IMR-90 (cell line): ENCODE results near the gene DBNDD2. TPM values are rescaled to one million over a fixed set of nuclear protein-coding genes. Genes with fewer than 3 reads are reported as not detected.

Experiments used
- ATAC-seq: fragments of 200-7000 bp; cut with Tn5 transposase; 2 replicates; pipeline ENCODE4 v1.9.1; 2020; ENCODE audit warnings: low read depth, mild to moderate bottlenecking, moderate library complexity
- BruUV-seq: library from RNA; stranded (reverse); fragments of 400-500 nt; replicated peaks from 2 replicates; lab custom pipeline; 2021; lab: Mats Ljungman, UMichigan
- CTCF ChIA-PET: fragments of 300-600 bp; formaldehyde crosslinking; extraction: SDS; loops from one replicate; lab custom pipeline; 2021; ENCODE audit warnings: antibody characterized with exemption; lab: Yijun Ruan, JAX
- POLR2A ChIA-PET: fragments of 300-600 bp; sonication (Branson Sonifier 250); formaldehyde crosslinking; loops from one replicate; lab custom pipeline; 2022; ENCODE audit warnings: antibody characterized with exemption; ENCODE audit not compliant: unreplicated experiment; lab: Charles Lee
- DNase-seq: peaks from one replicate; pipeline ENCODE4 v3.0.0; 2013
- H2AFZ ChIP-seq: replicated peaks from 2 replicates; pipeline ENCODE3; 2013; ENCODE audit warnings: low read length, mild to moderate bottlenecking; ENCODE audit not compliant: poor library complexity
- H2AK5ac ChIP-seq: 2 replicates; pipeline ENCODE4 v1.6.1; 2013; ENCODE audit warnings: low read depth, low read length, inconsistent platforms
- H2AK9ac ChIP-seq: replicated peaks from 2 replicates; pipeline ENCODE3; 2013; ENCODE audit warnings: mild to moderate bottlenecking, low read depth, low read length, moderate library complexity; ENCODE audit not compliant: poor library complexity
- H2BK120ac ChIP-seq: 2 replicates; pipeline ENCODE4 v1.6.1; 2013; ENCODE audit warnings: low read depth, low read length, inconsistent platforms
- H2BK15ac ChIP-seq: 3 replicates; pipeline ENCODE4 v1.6.1; 2013; ENCODE audit warnings: low read depth, low read length, inconsistent platforms
- H2BK20ac ChIP-seq: 2 replicates; pipeline ENCODE4 v1.6.1; 2013; ENCODE audit warnings: low read depth, mild to moderate bottlenecking, inconsistent platforms, low read length, moderate library complexity
- H2BK5ac ChIP-seq: 2 replicates; pipeline ENCODE4 v1.6.1; 2013; ENCODE audit warnings: mild to moderate bottlenecking, low read depth, low read length, inconsistent platforms; ENCODE audit not compliant: poor library complexity, severe bottlenecking
- H3K14ac ChIP-seq: replicated peaks from 2 replicates; pipeline ENCODE4 v1.6.1; 2013; ENCODE audit warnings: low read depth, low read length, inconsistent platforms
- H3K18ac ChIP-seq: 2 replicates; pipeline ENCODE4 v1.6.1; 2013; ENCODE audit warnings: low read depth, low read length, control low read depth
- H3K23ac ChIP-seq: 2 replicates; pipeline ENCODE4 v1.6.1; 2013; ENCODE audit warnings: low read depth, low read length, inconsistent platforms
- H3K27ac ChIP-seq: 2 replicates; pipeline ENCODE4 v1.5.1; 2013; ENCODE audit warnings: mild to moderate bottlenecking, control low read depth, low read length; ENCODE audit not compliant: insufficient read depth
- H3K27me3 ChIP-seq: 2 replicates; pipeline ENCODE4 v1.6.1; 2013; ENCODE audit warnings: low read length; ENCODE audit not compliant: control insufficient read depth, insufficient read depth
- H3K36me3 ChIP-seq: 2 replicates; pipeline ENCODE4 v1.6.1; 2013; ENCODE audit warnings: low read length, mixed read lengths; ENCODE audit not compliant: control insufficient read depth, insufficient read depth
- H3K4ac ChIP-seq: 2 replicates; pipeline ENCODE4 v1.6.1; 2013; ENCODE audit warnings: low read depth, low read length, inconsistent platforms
- H3K4me1 ChIP-seq: 2 replicates; pipeline ENCODE4 v1.6.1; 2013; ENCODE audit warnings: low read length, mixed read lengths; ENCODE audit not compliant: control insufficient read depth, insufficient read depth
- H3K4me2 ChIP-seq: 2 replicates; pipeline ENCODE4 v1.6.1; 2013; ENCODE audit warnings: low read depth, mild to moderate bottlenecking, control low read depth, low read length, moderate library complexity
- H3K4me3 ChIP-seq: 2 replicates; pipeline ENCODE4 v1.5.1; 2013; ENCODE audit warnings: low read depth, mild to moderate bottlenecking, control low read depth, low read length, moderate library complexity; ENCODE audit not compliant: insufficient read depth
- H3K56ac ChIP-seq: 2 replicates; pipeline ENCODE4 v1.6.1; 2013; ENCODE audit warnings: low read length, inconsistent platforms; ENCODE audit not compliant: insufficient read depth; ENCODE audit errors: extremely low read depth
- H3K79me1 ChIP-seq, 2 experiments: 2 replicates each; pipeline ENCODE4 v1.6.1; 2013; ENCODE audit warnings: low read length in 2 of 2, inconsistent platforms in 1 of 2, low read depth in 1 of 2
- H3K9ac ChIP-seq: 2 replicates; pipeline ENCODE4 v1.6.1; 2013; ENCODE audit warnings: low read depth, low read length, control low read depth
- H3K9me1 ChIP-seq: 2 replicates; pipeline ENCODE4 v1.6.1; 2013; ENCODE audit warnings: low read length, inconsistent platforms; ENCODE audit not compliant: insufficient read depth
- H3K9me3 ChIP-seq: 2 replicates; pipeline ENCODE4 v1.6.1; 2013; ENCODE audit warnings: low read length; ENCODE audit not compliant: control insufficient read depth, insufficient read depth
- H4K20me1 ChIP-seq: 2 replicates; pipeline ENCODE4 v1.6.1; 2013; ENCODE audit warnings: low read length, inconsistent platforms; ENCODE audit not compliant: insufficient read depth
- H4K5ac ChIP-seq: 2 replicates; pipeline ENCODE4 v1.6.1; 2013; ENCODE audit warnings: mild to moderate bottlenecking, low read depth, low read length, control low read depth
- H4K8ac ChIP-seq, 2 experiments: 2 replicates each; pipeline ENCODE4 v1.6.1; 2013; ENCODE audit warnings: low read depth in 2 of 2, low read length in 2 of 2, control low read depth in 1 of 2, inconsistent platforms in 1 of 2
- H4K91ac ChIP-seq: 2 replicates; pipeline ENCODE4 v1.6.1; 2013; ENCODE audit warnings: low read depth, low read length, inconsistent platforms; ENCODE audit not compliant: insufficient read depth
- CTCF ChIP-seq: conservative IDR thresholded peaks from 2 replicates; pipeline ENCODE4 v1.5.1; 2012; ENCODE audit warnings: mild to moderate bottlenecking, low read depth, low read length, improper control_type of control experiment
- RAD21 ChIP-seq: IDR thresholded peaks from 2 replicates; pipeline ENCODE4 v1.6.1; 2012; ENCODE audit warnings: low read length, improper control_type of control experiment
- RCOR1 ChIP-seq: IDR thresholded peaks from 2 replicates; pipeline ENCODE4 v1.6.1; 2012; ENCODE audit warnings: mild to moderate bottlenecking, low read length, improper control_type of control experiment; ENCODE audit not compliant: insufficient replicate concordance
- SMC3 ChIP-seq: fragments of 150-350 bp; IDR thresholded peaks from 2 replicates; pipeline ENCODE4 v1.6.1; 2016; ENCODE audit warnings: low read depth, mild to moderate bottlenecking, antibody characterized with exemption, low read length, moderate library complexity
- WGBS, 2 experiments: methylation state at CpG; one replicate each; pipeline versions ENCODE4 v1.1.5 to v1.1.7; 2013; ENCODE audit warnings: missing lambda C conversion rate in 2 of 2; ENCODE audit not compliant: insufficient read length in 1 of 2; ENCODE audit errors: extremely low coverage in 2 of 2; 5-methylcytosine and 5-hydroxymethylcytosine counted together
- dilution Hi-C: fragments of 300-500 bp; cut with HindIII; formaldehyde crosslinking; loops from one replicate; pipeline ENCODE4 v1.14.3; 2018; ENCODE audit warnings: low sequenced_read_pairs; ENCODE audit not compliant: unreplicated experiment
- in situ Hi-C: fragments of 300-500 bp; cut with MboI; formaldehyde crosslinking; loops from 3 replicates; pipeline ENCODE4 v1.14.3; 2019; ENCODE audit warnings: low sequenced_read_pairs, inconsistent platforms, mixed read lengths
- intact Hi-C: fragments of 100-400 bp; cut with micrococcal nuclease; formaldehyde crosslinking; loops from 2 replicates; pipeline ENCODE4 v1.10.0; 2022
- polyA plus RNA-seq, 3 experiments: library from polyadenylated mRNA; depleted of rRNA; stranded (reverse); fragments of >200 nt; gene quantifications; 2 replicates each; pipeline ENCODE4 v1.2.3, GENCODE V29; 2012; ENCODE audit warnings: low replicate concordance in 1 of 3
- total RNA-seq: library from RNA; depleted of rRNA; stranded (reverse); fragments of >200 nt; gene quantifications from 2 replicates; pipeline ENCODE4 v1.2.3, GENCODE V29; 2012

DBNDD2 gene
- total and polyA plus RNA-seq, 2 of the 4 experiments (the other 2 are of a cell fraction) = 1.3 to 9.3 TPM

GRCh38 chr20:45450097-45450818, 42.2 kb downstream of the DBNDD2 start:
- ChIA-PET POLR2A (no interaction called here), CTCF (interaction anchor here (0.7 to 2.2 kb wide), 6 partner anchors 9 to 129 kb away, joined by 3 to 10 read pairs (median 5); partner anchors contain the start of gene SYS1)
- Histone ChIP-seq H3K36me3 (no peaks in the 10 kb centered on the region), H2AFZ (no peak overlapping the region), H4K91ac (no peak overlapping the region), H3K79me1 (no peaks in the 10 kb centered on the region), H4K8ac (no peak overlapping the region), H3K23ac (no peak overlapping the region), H2BK120ac (no peak overlapping the region), H3K14ac (no peak overlapping the region), H3K4me3 (no peak overlapping the region), H3K9me3 (no peaks in the 10 kb centered on the region), H2AK5ac (no peak overlapping the region), H3K56ac (no peak overlapping the region), H2BK20ac (no peak overlapping the region), H3K4me1 (no peaks in the 10 kb centered on the region), H4K20me1 (no peaks in the 10 kb centered on the region), H3K4me2 (no peak overlapping the region), H3K4ac (no peak overlapping the region), H2BK5ac (no peak overlapping the region), H3K9me1 (no peaks in the 10 kb centered on the region), H2AK9ac (no peak overlapping the region), H3K27me3 (peaks cover 12% of the 10 kb centered on the region), H3K18ac (no peak overlapping the region), H3K27ac (no peak overlapping the region), H2BK15ac (no peak overlapping the region), H4K5ac (no peak overlapping the region), H3K9ac (no peak overlapping the region)
- WGBS, 2 experiments = 50% methylated on average over 1 of the region's 5 CpGs; no CpG with 5 or more reads in 1 of the 2 experiments
- intact Hi-C loops (no loop called here), in situ Hi-C loops (no loop called here), dilution Hi-C loops (no loop called here)
- ATAC-seq (peak; percentile 72), DNase-seq (peak; percentile 51)
- TF ChIP-seq SMC3 = peak; percentile 52
- peak; percentile 44 for TF ChIP-seq RAD21
- peak; percentile 59 for TF ChIP-seq CTCF
- no peak for TF ChIP-seq RCOR1
- BruUV-seq = no TSS peak
